GM21737 (cell line): ENCODE data around the gene FANCI.

Experiments
- ATAC-seq: cut with Tn5 transposase; IDR thresholded peaks from one replicate; pipeline ENCODE4 v1.9.1; 2021; ENCODE audit warnings: mild to moderate bottlenecking, moderate library complexity; ENCODE audit not compliant: unreplicated experiment

The FANCI gene

GRCh38 chr15:89305395-89305794 lies 61.6 kb downstream of the FANCI start:
- no peak for ATAC-seq

- no peak for ATAC-seq
Observed at GRCh38 chr15:89307046-89307587, 63.3 kb downstream of the FANCI start.

- no peak for ATAC-seq
Observed at GRCh38 chr15:89307791-89308190, 64.0 kb downstream of the FANCI start.

GRCh38 chr15:89308236-89308635 lies 64.5 kb downstream of the FANCI start:
- no peak for ATAC-seq

GRCh38 chr15:89309993-89310392 lies 66.2 kb downstream of the FANCI start:
- no peak for ATAC-seq

GRCh38 chr15:89315375-89315929 lies 71.7 kb downstream of the FANCI start:
- ATAC-seq: no peak

GRCh38 chr15:89316504-89316903 lies 72.7 kb downstream of the FANCI start:
- ATAC-seq: no peak

GRCh38 chr15:89317186-89317720 lies 73.5 kb downstream of the FANCI start:
- no peak for ATAC-seq

GRCh38 chr15:89319678-89320077 lies 75.9 kb downstream of the FANCI start:
- no peak for ATAC-seq

- ATAC-seq: no peak
Observed at GRCh38 chr15:89320200-89320599, 76.4 kb downstream of the FANCI start.

- ATAC-seq: no peak
Observed at GRCh38 chr15:89321521-89322410, 78.0 kb downstream of the FANCI start.

- no peak for ATAC-seq
Observed at GRCh38 chr15:89322822-89323221, 79.0 kb downstream of the FANCI start.

GRCh38 chr15:89323825-89324224 lies 80.0 kb downstream of the FANCI start:
- no peak for ATAC-seq

- ATAC-seq: no peak
Observed at GRCh38 chr15:89325039-89325803, 81.4 kb downstream of the FANCI start.

GRCh38 chr15:89326316-89326715 lies 82.5 kb downstream of the FANCI start:
- ATAC-seq: no peak

- no peak for ATAC-seq
Observed at GRCh38 chr15:89327113-89327512, 83.3 kb downstream of the FANCI start.

- ATAC-seq: no peak
Observed at GRCh38 chr15:89328398-89329254, 84.8 kb downstream of the FANCI start.

GRCh38 chr15:89329329-89330084 lies 85.7 kb downstream of the FANCI start:
- ATAC-seq: no peak

- no peak for ATAC-seq
Observed at GRCh38 chr15:89330119-89330518, 86.3 kb downstream of the FANCI start.
